CD14-positive monocyte (primary cell): ENCODE measurements around the gene ZNF680. TPM values are rescaled to one million over a fixed set of nuclear protein-coding genes. Genes with fewer than 3 reads are reported as not detected.

Source experiments
- DNase-seq, 3 donors: peaks; one replicate each; pipeline ENCODE4 v3.0.0-alpha.2; 2011 to 2022
- H2AFZ ChIP-seq: 2 replicates; pipeline ENCODE4 v1.6.0; 2012; ENCODE audit warnings: mild to moderate bottlenecking, low read depth, low read length, inconsistent platforms; ENCODE audit not compliant: insufficient read depth, poor library complexity, severe bottlenecking
- H3K27ac ChIP-seq, 2 donors: 1 replicate in 1 of 2; 2 replicates in 1 of 2; pipeline ENCODE4 v1.5.1; 2012 to 2013; ENCODE audit warnings: low read length in 2 of 2, control low read depth in 1 of 2, inconsistent platforms in 1 of 2, low read depth in 1 of 2, mild to moderate bottlenecking in 1 of 2
- H3K27me3 ChIP-seq, 2 donors: one replicate each; pipeline versions ENCODE4 v1.6.0 to v1.6.1; 2011 to 2013; ENCODE audit warnings: low read length in 2 of 2; ENCODE audit not compliant: control insufficient read depth in 2 of 2, insufficient read depth in 2 of 2
- H3K36me3 ChIP-seq, 2 donors: replicated peaks in 1 of 2; 1 replicate in 1 of 2; 2 replicates in 1 of 2; pipeline versions ENCODE4 v1.5.1 to v1.6.1; 2012 to 2013; ENCODE audit warnings: low read length in 2 of 2, control low read depth in 1 of 2, inconsistent platforms in 1 of 2, mild to moderate bottlenecking in 1 of 2; ENCODE audit not compliant: insufficient read depth in 2 of 2, control insufficient read depth in 1 of 2
- H3K4me1 ChIP-seq, 2 donors: 1 replicate in 1 of 2; 2 replicates in 1 of 2; pipeline versions ENCODE4 v1.5.1 to v1.6.1; 2012 to 2013; ENCODE audit warnings: low read length in 2 of 2, control low read depth in 1 of 2, inconsistent platforms in 1 of 2, mild to moderate bottlenecking in 1 of 2, moderate library complexity in 1 of 2; ENCODE audit not compliant: insufficient read depth in 2 of 2, control insufficient read depth in 1 of 2
- H3K4me2 ChIP-seq: replicated peaks from 2 replicates; pipeline ENCODE3; 2012; ENCODE audit warnings: low read length, moderate library complexity, mild to moderate bottlenecking; ENCODE audit not compliant: poor library complexity, severe bottlenecking; ENCODE audit errors: extremely low read depth
- H3K4me3 ChIP-seq, 3 experiments: fragments of 200-600 bp in 1 of 3; sonication (generic) in 1 of 3; replicated peaks in 1 of 3; 1 replicate in 2 of 3; 2 replicates in 1 of 3; pipeline ENCODE4 v1.5.1; 2011 to 2013; ENCODE audit warnings: low read length in 3 of 3, mild to moderate bottlenecking in 3 of 3, control low read depth in 2 of 3, low read depth in 2 of 3, inconsistent platforms in 1 of 3, moderate library complexity in 1 of 3
- H3K79me2 ChIP-seq: 2 replicates; pipeline ENCODE4 v1.6.0; 2012; ENCODE audit warnings: mild to moderate bottlenecking, control low read depth, inconsistent platforms, low read length, moderate library complexity; ENCODE audit not compliant: insufficient read depth
- H3K9ac ChIP-seq: 2 replicates; pipeline ENCODE4 v1.6.0; 2017; ENCODE audit warnings: low read length, mild to moderate bottlenecking; ENCODE audit not compliant: insufficient read depth, poor library complexity, severe bottlenecking
- H3K9me3 ChIP-seq, 2 donors: replicated peaks in 1 of 2; 1 replicate in 1 of 2; 2 replicates in 1 of 2; pipeline versions ENCODE4 v1.5.1 to v1.6.1; 2012 to 2013; ENCODE audit warnings: low read length in 2 of 2, control low read depth in 1 of 2; ENCODE audit not compliant: control insufficient read depth in 1 of 2, insufficient read depth in 1 of 2
- H4K20me1 ChIP-seq: 2 replicates; pipeline ENCODE4 v1.6.0; 2012; ENCODE audit warnings: mild to moderate bottlenecking, low read length, control low read depth, moderate library complexity; ENCODE audit not compliant: insufficient read depth
- H3K27ac Mint-ChIP-seq, 7 donors: one replicate each; pipeline ENCODE4 v1.8.0; 2020; ENCODE audit warnings: mild to moderate bottlenecking in 7 of 7, mixed read lengths in 7 of 7, moderate library complexity in 6 of 7, inconsistent platforms in 2 of 7
- H3K27me3 Mint-ChIP-seq, 3 donors: one replicate each; pipeline ENCODE4 v1.8.0; 2021 to 2022; ENCODE audit warnings: low read depth in 3 of 3, mild to moderate bottlenecking in 3 of 3, mixed read lengths in 3 of 3, moderate library complexity in 3 of 3, inconsistent platforms in 1 of 3
- H3K36me3 Mint-ChIP-seq, 2 donors: one replicate each; pipeline ENCODE4 v1.8.0; 2020; ENCODE audit warnings: mixed read lengths in 2 of 2, inconsistent platforms in 1 of 2, mild to moderate bottlenecking in 1 of 2
- H3K4me1 Mint-ChIP-seq: one replicate; pipeline ENCODE4 v1.8.0; 2020; ENCODE audit warnings: mild to moderate bottlenecking, mixed read lengths
- H3K4me3 Mint-ChIP-seq, 2 donors: one replicate each; pipeline ENCODE4 v1.8.0; 2020; ENCODE audit warnings: mild to moderate bottlenecking in 2 of 2, mixed read lengths in 2 of 2, moderate library complexity in 1 of 2
- H3K9me3 Mint-ChIP-seq, 7 donors: one replicate each; pipeline ENCODE4 v1.8.0; 2020 to 2022; ENCODE audit warnings: mixed read lengths in 7 of 7, mild to moderate bottlenecking in 6 of 7, moderate library complexity in 6 of 7, inconsistent platforms in 2 of 7
- WGBS: methylation state at CpG from one replicate; pipeline ENCODE4 v1.1.5; 2013; ENCODE audit warnings: missing lambda C conversion rate; ENCODE audit not compliant: insufficient coverage; 5-methylcytosine and 5-hydroxymethylcytosine counted together
- intact Hi-C, 2 donors: fragments of 100-400 bp; cut with micrococcal nuclease; formaldehyde crosslinking; loops; one replicate each; pipeline versions ENCODE4 v1.15.0 to v1.15.1; 2023
- polyA plus RNA-seq, 3 donors: library from polyadenylated mRNA; depleted of rRNA in 1 of 3; unstranded in 2 of 3; stranded (reverse) in 1 of 3; fragments of 300-500 nt in 2 of 3; fragments of >200 nt in 1 of 3; fragmentation: Illumina TruSeq in 2 of 3; gene quantifications; 1 replicate in 2 of 3; 2 replicates in 1 of 3; pipeline ENCODE4 v1.2.3, GENCODE V29; 2012 to 2021
- TF ChIP-seq, protein P1 (sequence below): fragments of 200-600 bp; IDR thresholded peaks from one replicate; pipeline ENCODE4 v1.8.0; 2022; ENCODE audit warnings: antibody characterized with exemption, mild to moderate bottlenecking

Gene ZNF680
- polyA plus RNA-seq, 3 donors = 0.69 to 1.6 (median 1.5) TPM

DNA sequence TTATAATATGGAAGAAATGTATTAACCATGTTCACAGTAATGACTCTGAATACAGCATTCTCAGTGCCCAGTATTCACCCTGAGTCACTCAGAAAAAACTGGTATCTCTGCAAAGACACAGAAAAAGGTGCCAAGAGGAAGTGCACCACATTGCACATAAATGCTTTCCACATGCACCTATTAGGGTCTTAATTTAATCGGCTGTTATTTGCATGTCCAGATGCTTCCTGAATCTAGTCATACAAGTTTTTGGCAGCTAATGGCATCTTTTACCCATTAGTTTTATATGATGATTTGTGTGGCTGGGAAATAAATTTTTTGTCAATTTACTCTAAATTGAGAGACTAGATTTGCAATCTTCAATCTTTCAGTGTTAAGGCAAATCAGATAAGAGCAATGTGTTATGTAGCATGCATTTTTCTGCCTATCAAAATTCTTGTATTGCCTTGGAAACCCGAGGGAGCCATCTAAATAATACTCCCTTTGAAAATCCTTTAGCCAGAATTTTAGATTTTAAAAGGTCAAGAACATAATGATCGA, 58.2 kb downstream of the ZNF680 start:
- WGBS = no CpG with 5 or more reads among the region's 3 CpGs
- intact Hi-C loops = no loop called here
- no peak overlapping the region for H3K27ac Mint-ChIP-seq
- H3K36me3 ChIP-seq = peaks cover 0 to 3% of the 10 kb centered on the region in 2 donors
- no peak overlapping the region for H3K4me3 ChIP-seq
- H3K79me2 ChIP-seq = no peaks in the 10 kb centered on the region
- H3K9me3 ChIP-seq = peaks cover 47 to 86% of the 10 kb centered on the region in 2 donors
- no peaks in the 10 kb centered on the region for H3K27me3 ChIP-seq
- peaks cover 32 to 62% (median 51%) of the 10 kb centered on the region in 7 donors for H3K9me3 Mint-ChIP-seq
- no peaks in the 10 kb centered on the region for H4K20me1 ChIP-seq
- peaks cover 2 to 6% of the 10 kb centered on the region in 2 donors for H3K36me3 Mint-ChIP-seq
- no peak overlapping the region for H3K27ac ChIP-seq
- H3K27me3 Mint-ChIP-seq = no peaks in the 10 kb centered on the region
- TF ChIP-seq, protein P1, sequence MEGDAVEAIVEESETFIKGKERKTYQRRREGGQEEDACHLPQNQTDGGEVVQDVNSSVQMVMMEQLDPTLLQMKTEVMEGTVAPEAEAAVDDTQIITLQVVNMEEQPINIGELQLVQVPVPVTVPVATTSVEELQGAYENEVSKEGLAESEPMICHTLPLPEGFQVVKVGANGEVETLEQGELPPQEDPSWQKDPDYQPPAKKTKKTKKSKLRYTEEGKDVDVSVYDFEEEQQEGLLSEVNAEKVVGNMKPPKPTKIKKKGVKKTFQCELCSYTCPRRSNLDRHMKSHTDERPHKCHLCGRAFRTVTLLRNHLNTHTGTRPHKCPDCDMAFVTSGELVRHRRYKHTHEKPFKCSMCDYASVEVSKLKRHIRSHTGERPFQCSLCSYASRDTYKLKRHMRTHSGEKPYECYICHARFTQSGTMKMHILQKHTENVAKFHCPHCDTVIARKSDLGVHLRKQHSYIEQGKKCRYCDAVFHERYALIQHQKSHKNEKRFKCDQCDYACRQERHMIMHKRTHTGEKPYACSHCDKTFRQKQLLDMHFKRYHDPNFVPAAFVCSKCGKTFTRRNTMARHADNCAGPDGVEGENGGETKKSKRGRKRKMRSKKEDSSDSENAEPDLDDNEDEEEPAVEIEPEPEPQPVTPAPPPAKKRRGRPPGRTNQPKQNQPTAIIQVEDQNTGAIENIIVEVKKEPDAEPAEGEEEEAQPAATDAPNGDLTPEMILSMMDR = no peak
- no peak overlapping the region for H3K9ac ChIP-seq
- no peaks in the 10 kb centered on the region for H3K4me1 Mint-ChIP-seq
- no peak overlapping the region for H2AFZ ChIP-seq
- H3K4me3 Mint-ChIP-seq = no peak overlapping the region
- H3K4me2 ChIP-seq = no peak overlapping the region
- DNase-seq = no peak
- H3K4me1 ChIP-seq = no peaks in the 10 kb centered on the region

DNA sequence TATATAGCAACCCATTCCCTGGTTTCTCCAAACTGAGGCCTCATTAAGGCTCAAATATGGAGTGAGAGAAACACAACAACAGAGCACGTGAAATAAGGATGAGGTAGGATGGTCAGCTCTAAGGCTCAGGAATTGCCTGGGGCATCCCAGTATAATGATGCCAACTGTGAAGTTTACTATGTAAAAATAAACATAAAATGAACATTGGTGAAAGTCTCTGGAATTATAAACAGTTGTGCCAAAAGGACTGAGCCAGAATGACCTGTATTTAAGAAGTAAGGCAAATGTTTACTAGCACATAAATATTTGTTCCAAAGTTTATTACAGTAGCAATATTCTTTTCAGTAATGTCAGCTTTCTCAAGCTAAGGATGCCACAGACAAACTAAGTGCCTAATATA, 64.6 kb downstream of the ZNF680 start:
- Histone ChIP-seq H3K9me3 (peaks cover 55 to 64% of the 10 kb centered on the region in 2 donors), H3K27ac (no peak overlapping the region), H3K36me3 (no peaks in the 10 kb centered on the region), H2AFZ (no peak overlapping the region), H3K27me3 (no peaks in the 10 kb centered on the region), H4K20me1 (no peaks in the 10 kb centered on the region), H3K4me2 (no peak overlapping the region), H3K4me1 (no peaks in the 10 kb centered on the region), H3K4me3 (no peak overlapping the region), H3K79me2 (no peaks in the 10 kb centered on the region), H3K9ac (no peak overlapping the region)
- no peak overlapping the region for H3K4me3 Mint-ChIP-seq
- H3K4me1 Mint-ChIP-seq = no peaks in the 10 kb centered on the region
- peaks cover 26 to 60% (median 47%) of the 10 kb centered on the region in 7 donors for H3K9me3 Mint-ChIP-seq
- TF ChIP-seq, protein P1 = no peak
- no peak overlapping the region for H3K27ac Mint-ChIP-seq
- WGBS = no CpG with 5 or more reads among the region's 1 CpG
- DNase-seq = no peak
- H3K36me3 Mint-ChIP-seq = no peaks in the 10 kb centered on the region
- H3K27me3 Mint-ChIP-seq = peaks cover 1 to 2% (median 2%) of the 10 kb centered on the region in 3 donors
- intact Hi-C loops = no loop called here
